GM12874 (cell line): ENCODE results near the gene ANKRD42.

Experiments
- TF ChIP-seq, protein P1 (sequence below): IDR thresholded peaks from 2 replicates; pipeline ENCODE4 v1.5.1; 2011; ENCODE audit warnings: low read depth, mild to moderate bottlenecking, control low read depth, low read length, moderate library complexity; ENCODE audit not compliant: insufficient read depth

ANKRD42 gene

DNA sequence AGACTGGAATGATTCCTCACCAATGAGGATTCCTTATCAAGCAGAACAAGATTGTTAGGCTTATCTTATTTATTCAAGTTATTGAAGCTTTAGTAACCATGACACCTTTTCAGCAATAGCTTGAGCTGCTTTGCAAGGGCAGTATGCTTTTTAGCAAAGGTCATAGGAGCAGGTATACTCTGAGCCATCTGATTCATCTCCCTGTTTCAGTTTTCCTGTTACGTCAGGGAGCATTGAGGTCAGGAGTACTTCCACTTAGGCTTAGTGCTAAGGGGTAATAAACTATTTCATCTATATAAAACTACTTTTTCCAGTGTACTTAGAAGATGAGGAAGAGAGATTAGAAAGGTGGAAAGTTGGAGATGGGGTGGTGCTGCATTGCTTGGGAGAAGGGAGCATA is 17.7 kb upstream of the ANKRD42 start:
- TF ChIP-seq, protein P1, sequence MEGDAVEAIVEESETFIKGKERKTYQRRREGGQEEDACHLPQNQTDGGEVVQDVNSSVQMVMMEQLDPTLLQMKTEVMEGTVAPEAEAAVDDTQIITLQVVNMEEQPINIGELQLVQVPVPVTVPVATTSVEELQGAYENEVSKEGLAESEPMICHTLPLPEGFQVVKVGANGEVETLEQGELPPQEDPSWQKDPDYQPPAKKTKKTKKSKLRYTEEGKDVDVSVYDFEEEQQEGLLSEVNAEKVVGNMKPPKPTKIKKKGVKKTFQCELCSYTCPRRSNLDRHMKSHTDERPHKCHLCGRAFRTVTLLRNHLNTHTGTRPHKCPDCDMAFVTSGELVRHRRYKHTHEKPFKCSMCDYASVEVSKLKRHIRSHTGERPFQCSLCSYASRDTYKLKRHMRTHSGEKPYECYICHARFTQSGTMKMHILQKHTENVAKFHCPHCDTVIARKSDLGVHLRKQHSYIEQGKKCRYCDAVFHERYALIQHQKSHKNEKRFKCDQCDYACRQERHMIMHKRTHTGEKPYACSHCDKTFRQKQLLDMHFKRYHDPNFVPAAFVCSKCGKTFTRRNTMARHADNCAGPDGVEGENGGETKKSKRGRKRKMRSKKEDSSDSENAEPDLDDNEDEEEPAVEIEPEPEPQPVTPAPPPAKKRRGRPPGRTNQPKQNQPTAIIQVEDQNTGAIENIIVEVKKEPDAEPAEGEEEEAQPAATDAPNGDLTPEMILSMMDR, result no peak

DNA sequence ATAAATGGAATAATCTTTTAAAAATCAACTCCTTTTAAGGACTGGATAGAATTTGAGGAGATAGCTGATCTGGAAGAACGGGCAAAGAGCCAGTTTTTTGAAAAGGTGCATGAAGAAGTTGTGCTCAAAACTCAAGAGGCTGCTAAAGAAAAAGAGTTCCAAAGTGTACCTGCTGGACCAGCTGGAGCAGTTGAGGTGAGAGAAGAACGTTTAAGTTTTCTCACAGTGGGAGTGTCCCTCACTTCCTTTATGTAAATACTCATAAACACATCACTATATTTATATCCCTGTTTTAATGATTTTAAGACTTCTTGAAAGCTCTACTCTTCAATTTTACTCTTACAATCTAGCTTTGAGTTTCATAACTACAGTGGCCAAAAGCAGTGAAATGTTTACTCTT is 11.7 kb upstream of the ANKRD42 start:
- TF ChIP-seq, protein P1, result no peak

DNA sequence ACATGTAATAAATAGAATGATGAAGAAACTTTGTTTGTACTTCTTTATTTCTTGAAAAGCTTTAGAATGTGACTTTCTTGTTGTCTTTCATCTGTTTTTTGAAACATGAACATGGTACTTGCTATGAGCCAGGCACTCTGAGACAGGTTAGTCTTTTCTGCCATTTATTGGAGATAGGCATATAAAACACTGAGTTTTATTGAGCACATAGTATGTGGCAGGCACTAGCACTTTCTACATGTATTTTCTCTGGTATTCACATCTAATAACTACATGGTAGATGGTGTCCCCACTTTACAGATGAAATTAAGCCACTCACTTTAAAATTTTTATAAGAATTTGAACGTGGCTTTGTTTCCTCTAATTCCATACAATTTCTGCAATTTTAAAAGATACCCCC is 7.7 kb upstream of the ANKRD42 start:
- TF ChIP-seq, protein P1, result no peak

DNA sequence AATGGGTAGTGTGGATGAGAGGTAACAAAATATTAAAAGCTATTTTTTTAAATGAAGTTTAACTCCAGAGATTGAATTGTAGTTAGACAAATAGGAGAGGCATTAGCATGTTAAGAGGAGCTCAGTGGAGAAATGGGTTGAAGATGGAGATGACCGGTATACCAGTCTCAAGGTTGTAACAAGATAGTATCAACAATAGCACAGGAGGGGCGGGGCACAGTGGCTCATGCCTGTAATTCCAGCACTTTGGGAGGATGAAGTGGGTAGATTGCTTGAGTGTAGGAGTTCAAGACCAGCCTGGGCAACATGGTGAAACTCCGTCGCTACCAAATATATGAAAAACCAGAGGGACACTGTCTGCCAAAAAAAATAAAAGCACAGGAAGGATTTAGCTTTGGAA is 6.0 kb upstream of the ANKRD42 start:
- TF ChIP-seq, protein P1, result no peak

DNA sequence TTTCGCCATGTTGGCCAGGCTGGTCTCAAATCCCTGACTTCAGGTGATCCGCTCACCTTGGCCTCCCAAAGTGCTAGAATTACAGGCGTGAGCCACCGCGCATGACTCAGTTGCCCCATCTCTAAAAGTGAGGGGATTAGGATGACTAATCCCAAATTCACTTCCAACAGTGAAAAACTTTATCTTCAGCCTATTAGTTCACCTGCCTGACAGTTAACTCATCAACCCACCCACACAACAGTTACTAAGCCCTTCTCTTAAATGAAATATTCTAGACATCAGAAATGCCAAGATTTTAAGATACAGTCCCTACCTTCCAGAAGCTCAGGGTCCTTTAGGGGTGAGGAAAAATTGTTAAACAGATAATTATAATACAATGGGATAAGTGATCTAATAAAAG is 2.0 kb upstream of the ANKRD42 start:
- TF ChIP-seq, protein P1, result no peak

DNA sequence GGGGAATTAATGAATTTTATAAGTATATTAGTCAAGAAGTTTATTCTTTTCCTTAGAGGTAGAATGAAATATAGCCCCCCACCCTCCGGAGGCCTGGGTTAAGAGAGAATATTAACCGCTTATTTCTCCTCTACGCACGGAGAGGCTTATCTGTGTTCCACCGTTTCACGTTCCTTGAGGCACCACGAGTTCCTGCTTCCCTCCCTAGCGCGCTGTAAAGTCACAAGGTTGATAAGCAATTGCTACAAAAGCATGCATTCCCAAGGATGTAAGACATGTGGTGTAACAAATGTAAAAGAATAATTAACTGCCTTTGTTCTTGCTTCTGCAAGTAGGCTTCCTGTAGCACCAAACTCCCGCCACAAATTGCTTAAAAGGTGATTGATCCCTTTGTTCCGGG is 1.5 kb upstream of the ANKRD42 start:
- TF ChIP-seq, protein P1, result no peak

DNA sequence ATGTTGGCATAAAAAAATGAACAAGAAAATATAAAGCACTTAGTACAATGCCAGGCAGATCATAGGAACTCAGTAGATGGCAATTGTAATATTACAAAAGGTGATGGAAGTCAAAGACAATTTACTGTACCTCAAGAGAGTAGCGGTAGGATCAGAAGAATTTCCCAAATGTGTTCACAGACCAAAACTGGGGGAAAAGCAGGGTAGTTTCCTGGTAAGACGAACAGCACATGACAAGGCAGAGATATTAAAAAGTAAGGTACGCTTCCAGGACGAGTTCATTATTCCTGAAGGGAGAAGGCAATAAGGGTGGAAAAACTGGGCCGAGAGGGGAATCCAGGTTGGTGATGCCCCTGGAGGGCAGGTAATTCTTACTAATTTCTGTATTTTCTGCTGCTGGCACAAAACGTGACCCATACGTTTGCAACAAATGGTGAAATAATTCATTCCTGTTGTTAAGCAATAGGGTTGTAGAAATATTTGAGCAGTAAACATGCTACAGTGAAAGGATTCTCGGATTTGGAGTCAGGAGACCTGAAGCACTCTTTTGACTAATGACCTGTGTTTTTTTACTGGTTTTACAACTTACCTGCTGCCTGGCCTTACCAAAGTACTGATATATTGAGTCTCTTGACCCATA is 786 bp upstream of the ANKRD42 start:
- TF ChIP-seq, protein P1, result no peak
